ENCODE data around the gene MIGA1. TPM values are rescaled to one million over a fixed set of nuclear protein-coding genes. Genes with fewer than 3 reads are reported as not detected.
"Not testable (repeated sequence)": the region's sequence is repeated elsewhere in the genome, so short reads cannot be mapped to it uniquely, and the experiment has no call there.

Gene MIGA1
- total RNA-seq, 1 donor from 2014 or later = 8.9 TPM

DNA sequence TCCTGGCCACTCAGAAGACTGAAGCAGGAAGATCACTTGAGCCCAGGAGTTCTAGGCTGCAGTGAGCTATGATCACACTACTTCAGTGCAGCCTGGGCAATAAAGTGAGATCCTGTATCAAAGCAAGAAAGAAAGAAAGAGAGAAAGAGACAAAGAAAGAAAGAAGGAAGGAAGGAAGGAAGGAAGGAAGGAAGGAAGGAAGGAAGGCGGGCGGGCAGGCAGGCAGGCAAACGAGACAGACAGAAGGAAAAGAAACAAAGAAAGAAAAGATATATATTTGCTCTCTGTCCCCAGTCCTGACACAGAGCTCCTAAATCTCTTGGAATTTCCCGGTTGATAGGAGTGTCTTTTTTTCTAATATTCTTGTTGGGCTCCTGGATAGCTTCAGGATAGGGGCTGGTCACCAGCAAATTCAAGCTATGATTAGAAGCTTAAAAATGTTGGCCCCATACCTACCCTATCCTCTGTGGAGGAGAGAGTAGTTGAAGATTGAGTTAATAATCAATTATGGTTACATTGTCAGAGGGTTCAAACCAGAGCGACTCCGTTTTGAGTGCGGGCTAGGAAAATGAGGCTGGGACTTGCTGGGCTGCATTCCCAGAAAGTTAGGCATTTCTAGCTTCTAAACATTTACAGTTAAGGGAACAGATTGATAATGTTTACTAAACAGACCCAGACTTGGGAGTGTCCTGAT lies 3.3 kb upstream of the MIGA1 start:
- H3K4me3 ChIP-seq (ENCODE audit: low read depth, low read length) = peak overlapping the region; percentile 3
- TF ChIP-seq, protein P1, sequence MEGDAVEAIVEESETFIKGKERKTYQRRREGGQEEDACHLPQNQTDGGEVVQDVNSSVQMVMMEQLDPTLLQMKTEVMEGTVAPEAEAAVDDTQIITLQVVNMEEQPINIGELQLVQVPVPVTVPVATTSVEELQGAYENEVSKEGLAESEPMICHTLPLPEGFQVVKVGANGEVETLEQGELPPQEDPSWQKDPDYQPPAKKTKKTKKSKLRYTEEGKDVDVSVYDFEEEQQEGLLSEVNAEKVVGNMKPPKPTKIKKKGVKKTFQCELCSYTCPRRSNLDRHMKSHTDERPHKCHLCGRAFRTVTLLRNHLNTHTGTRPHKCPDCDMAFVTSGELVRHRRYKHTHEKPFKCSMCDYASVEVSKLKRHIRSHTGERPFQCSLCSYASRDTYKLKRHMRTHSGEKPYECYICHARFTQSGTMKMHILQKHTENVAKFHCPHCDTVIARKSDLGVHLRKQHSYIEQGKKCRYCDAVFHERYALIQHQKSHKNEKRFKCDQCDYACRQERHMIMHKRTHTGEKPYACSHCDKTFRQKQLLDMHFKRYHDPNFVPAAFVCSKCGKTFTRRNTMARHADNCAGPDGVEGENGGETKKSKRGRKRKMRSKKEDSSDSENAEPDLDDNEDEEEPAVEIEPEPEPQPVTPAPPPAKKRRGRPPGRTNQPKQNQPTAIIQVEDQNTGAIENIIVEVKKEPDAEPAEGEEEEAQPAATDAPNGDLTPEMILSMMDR (conservative IDR thresholded peaks at IDR 0.05; ENCODE audit: low read depth, low read length) = no peak
- DNase-seq (ENCODE audit: low read depth) = peak; percentile 74

DNA sequence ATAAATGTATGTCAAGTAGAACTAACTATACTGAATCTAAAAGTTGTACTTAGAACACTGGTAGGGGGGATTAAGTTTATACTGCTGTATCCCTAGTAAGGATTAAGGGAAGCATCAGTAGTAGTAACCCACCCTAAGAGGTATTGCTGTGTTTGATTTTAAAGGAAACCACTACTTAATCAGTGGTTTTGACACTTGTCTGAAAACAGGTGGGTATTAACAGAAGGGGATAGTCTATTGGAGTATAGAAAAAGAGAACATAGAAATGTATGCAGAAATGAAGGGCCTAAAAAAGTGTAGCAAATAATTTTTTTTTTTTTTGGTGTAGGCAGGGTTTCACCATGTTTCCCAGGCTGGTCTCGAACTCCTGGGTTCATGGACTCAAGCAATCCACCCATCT lies 2.2 kb downstream of the MIGA1 start:
- no peak for DNase-seq (ENCODE audit: low read depth)

DNA sequence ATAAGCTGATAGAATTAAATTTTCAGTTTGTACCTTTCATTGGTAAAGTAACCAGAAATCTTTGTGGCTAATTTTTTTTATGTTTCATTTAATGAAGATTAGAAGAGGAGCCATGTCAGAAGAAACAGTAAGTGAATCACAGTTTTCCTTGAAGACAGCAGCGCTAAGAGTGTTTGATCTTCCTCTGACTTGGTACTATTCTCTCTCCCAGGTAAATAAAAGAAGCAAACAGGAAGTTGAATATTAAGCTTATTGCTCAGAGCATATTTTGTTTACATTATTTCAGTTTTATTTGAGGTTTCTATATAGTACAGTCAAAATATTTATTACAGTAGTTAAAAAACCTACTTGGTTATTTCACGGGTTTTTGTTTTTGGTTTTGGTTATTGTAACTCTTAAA lies 3.7 kb downstream of the MIGA1 start:
- DNase-seq (ENCODE audit: low read depth) = no peak

More for the DNA sequence above, 2.2 kb downstream of the MIGA1 start:
- TF ChIP-seq, protein P1 (conservative IDR thresholded peaks at IDR 0.05; ENCODE audit: low read depth, low read length) = no peak
- H3K4me3 ChIP-seq (ENCODE audit: low read depth, low read length) = no peak overlapping the region

DNA sequence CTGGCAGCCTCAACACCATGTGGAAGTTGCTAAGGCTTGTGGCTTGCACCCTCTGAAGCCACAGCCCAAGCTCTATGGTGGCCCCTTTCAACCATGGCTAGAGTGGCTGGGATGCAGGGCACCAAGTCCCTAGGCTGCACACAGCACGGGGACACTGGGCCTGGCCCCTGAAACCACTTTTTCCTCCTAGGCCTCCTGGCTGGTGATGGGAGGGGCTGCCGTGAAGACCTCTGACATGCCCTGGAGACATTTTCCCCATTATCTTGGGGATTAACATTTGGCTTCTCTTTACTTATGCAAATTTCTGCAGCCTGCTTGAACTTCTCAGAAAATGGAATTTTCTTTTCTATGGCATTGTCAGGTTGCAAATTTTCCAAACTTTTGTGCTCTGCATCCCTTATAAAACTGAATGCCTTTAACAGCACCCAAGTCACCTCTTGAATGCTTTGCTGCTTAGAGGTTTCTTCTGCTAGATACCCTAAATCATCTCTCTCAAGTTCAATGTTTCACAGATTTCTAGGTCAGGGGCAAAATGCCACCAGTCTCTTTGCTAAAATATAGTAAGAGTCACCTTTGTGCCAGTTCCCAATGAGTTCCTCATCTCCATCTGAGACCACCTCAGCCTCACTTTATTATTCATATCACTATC lies 6.8 kb downstream of the MIGA1 start:
- not testable (repeated sequence) for DNase-seq (ENCODE audit: low read depth); H3K4me3 ChIP-seq (ENCODE audit: low read depth, low read length)

More for the DNA sequence above, 3.7 kb downstream of the MIGA1 start:
- TF ChIP-seq, protein P1 (conservative IDR thresholded peaks at IDR 0.05; ENCODE audit: low read depth, low read length) = no peak
- no peak overlapping the region for H3K4me3 ChIP-seq (ENCODE audit: low read depth, low read length)

DNA sequence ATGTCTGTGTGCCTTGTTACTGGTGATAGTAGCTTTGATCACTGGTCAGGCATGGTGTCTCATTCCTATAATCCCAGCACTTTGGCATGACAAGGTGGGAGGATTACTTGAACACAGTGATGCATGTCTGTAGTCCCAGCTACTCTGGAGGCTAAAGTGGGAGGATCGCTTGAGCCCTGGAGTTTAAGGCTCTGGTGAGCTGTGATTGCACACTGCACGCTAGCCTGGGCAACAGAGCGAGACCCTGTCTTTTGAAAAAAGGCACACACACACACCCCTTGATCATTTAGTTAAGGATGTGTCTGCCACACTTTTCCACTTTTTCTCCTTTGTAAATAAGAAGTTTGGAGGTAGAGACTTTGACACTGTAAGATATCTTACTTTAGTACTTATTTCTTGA lies 15.1 kb downstream of the MIGA1 start:
- H3K4me3 ChIP-seq (ENCODE audit: low read depth, low read length) = no peak overlapping the region
- no peak for DNase-seq (ENCODE audit: low read depth)
- TF ChIP-seq, protein P1 (conservative IDR thresholded peaks at IDR 0.05; ENCODE audit: low read depth, low read length) = no peak

DNA sequence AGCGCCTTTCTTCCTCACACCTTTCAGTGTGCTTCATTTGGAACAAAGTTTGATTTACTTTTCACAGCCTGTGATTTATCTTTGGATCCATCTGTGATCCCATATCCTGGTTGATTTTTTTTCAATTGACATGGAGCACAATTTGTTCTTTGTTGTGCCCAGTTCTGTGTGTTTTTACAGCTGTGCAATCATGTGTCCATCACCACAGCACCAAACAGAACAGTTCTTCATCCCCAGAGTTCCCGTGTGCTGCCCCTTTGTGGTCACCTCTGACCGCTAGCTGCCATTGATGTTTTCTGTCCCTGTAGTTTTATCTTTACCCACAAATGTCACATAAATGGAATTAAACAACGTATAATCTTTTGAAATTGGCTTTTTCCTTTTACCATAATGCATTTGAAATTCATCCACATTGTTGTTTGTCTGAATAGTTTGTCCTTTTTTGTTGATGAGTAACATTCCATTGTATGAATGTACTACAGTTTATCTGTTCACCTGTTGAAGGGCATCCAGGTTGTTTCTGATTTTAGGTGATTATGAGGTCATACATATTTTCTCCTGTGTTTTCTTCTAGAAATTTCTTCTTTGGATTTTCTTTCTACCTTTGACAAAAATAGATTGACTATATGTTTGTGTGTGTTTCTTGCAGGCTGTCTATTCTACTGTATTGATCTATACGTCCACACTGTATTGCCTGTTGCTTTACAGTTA lies 17.4 kb downstream of the MIGA1 start:
- TF ChIP-seq, protein P1 (conservative IDR thresholded peaks at IDR 0.05; ENCODE audit: low read depth, low read length) = peak; percentile 10
- DNase-seq (ENCODE audit: low read depth) = no peak
- H3K4me3 ChIP-seq (ENCODE audit: low read depth, low read length) = no peak overlapping the region

DNA sequence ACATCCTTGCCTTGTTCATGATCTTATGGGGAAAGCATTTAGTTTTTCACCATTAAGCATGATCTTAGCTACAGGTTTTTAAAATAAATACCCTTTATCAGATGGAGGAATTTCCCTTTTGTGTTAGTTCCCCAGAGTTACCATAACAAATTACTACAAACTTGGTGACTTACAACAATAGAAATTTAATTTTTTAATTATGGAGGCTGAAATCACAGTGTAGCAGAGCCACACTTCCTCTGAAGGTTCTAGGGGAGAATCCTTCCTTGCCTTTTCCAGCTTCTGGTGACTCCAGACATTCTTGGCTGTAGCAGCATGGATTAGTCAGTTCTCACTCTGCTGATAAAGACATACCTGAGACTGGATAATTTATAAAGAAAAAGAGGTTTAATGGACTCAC lies 18.5 kb downstream of the MIGA1 start:
- no peak for DNase-seq (ENCODE audit: low read depth)
- TF ChIP-seq, protein P1 (conservative IDR thresholded peaks at IDR 0.05; ENCODE audit: low read depth, low read length) = no peak
- no peak overlapping the region for H3K4me3 ChIP-seq (ENCODE audit: low read depth, low read length)
